ENCODE measurements around the gene BTG4.

- TF ChIP-seq POLR2A (IDR thresholded peaks at IDR 0.05) (no peak), CTCF (IDR thresholded peaks at IDR 0.05) (no peak), POLR2AphosphoS5 (IDR thresholded peaks at IDR 0.05; ENCODE audit: insufficient read depth in 1 of 2, low read depth in 1 of 2) (no peak)
These were observed 36.3 kb upstream of the BTG4 start for GRCh38 chr11:111548525-111548924.

Measured in vagina (tissue), 2 donors.